SH-SY5Y (cell line): ENCODE results near the gene RIPOR3.

Experiments
- GATA2 ChIP-seq: IDR thresholded peaks from 2 replicates; pipeline ENCODE4 v1.6.1; 2011; ENCODE audit warnings: mild to moderate bottlenecking, low read depth, low read length
- GATA3 ChIP-seq: IDR thresholded peaks from 2 replicates; pipeline ENCODE4 v1.6.1; 2011; ENCODE audit warnings: low read depth, mild to moderate bottlenecking, low read length, moderate library complexity

GRCh38 chr20:50541606-50542041 lies 149.7 kb downstream of the RIPOR3 start:
- no peak for TF ChIP-seq GATA3
- no peak for TF ChIP-seq GATA2
